ENCODE measurements around the gene FRAT2.

- no peak for TF ChIP-seq CTCF (IDR thresholded peaks at IDR 0.05)
- no peak for TF ChIP-seq POLR2A (IDR thresholded peaks at IDR 0.05)
Measured at GRCh38 chr10:97327348-97328294, 6.9 kb downstream of the FRAT2 start.

All from thyroid gland (tissue), 4 donors.